Posterior cingulate gyrus (tissue), 11 donors: Measurements from ENCODE around the gene ITPK1.

ENCODE experiments used
- DNase-seq, 10 donors: peaks; one replicate each; pipeline versions ENCODE4 v3.0.0 to v3.0.0-alpha.2; 2020 to 2021; ENCODE audit warnings: mixed read lengths in 3 of 10
- intact Hi-C: fragments of 100-400 bp; cut with DNase I; formaldehyde crosslinking; loops from one replicate; pipeline ENCODE4 v1.15.1; 2023

ITPK1 gene

GRCh38 chr14:93089521-93090269 is 26.0 kb downstream of the ITPK1 start:
- intact Hi-C loops: no loop called here
- DNase-seq: no peak

DNA sequence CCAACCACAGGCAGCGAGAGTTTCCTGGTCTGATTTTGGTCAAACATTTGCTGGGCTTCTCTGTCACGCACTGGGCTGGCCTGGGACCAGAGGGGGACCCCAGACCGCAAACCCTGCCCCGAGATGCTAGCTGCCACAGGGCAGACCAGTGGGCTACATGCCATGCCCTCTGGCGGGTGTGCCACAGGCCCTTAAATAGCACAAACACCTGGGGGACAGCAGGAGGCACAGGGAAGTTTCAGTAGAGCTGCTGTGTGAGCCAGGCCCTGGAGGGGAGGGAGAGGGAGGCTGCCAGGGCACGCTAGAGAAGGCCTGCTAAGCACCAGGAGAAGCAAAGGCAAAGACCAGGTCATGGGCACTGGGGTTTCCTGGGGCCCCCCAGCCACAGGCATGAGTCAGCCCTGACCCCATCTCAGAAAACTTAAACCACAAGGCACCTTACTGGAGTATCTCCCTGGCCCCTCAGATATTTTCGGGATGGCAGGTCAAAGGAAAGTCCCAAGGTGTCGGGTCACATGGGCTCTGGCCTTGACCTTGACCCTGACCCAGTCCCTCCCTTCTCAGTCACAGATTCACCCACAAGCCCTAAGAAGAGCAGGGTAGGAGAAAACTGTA is 29.2 kb downstream of the ITPK1 start:
- DNase-seq: no peak
- intact Hi-C loops: no loop called here

DNA sequence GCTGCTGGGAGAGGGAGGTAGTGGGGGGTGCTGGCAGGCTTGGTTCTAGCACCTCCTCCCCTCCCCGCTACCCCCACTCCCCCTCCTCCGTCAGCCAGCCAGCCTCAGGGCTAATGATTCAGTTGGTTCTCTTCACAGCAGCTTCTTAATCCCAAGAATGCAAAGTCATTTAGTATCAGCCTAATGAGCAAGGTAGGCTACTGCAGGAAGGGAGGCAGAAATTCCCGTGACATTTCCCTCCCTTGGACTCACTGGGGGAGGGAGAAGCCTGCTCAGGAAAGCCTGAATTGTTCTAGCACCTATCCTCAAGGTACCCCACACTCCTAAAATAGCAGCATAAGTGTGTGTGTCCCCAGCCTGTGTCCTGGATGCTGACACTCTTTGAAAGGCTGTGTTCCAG is 29.8 kb downstream of the ITPK1 start:
- intact Hi-C loops: no loop called here

DNA sequence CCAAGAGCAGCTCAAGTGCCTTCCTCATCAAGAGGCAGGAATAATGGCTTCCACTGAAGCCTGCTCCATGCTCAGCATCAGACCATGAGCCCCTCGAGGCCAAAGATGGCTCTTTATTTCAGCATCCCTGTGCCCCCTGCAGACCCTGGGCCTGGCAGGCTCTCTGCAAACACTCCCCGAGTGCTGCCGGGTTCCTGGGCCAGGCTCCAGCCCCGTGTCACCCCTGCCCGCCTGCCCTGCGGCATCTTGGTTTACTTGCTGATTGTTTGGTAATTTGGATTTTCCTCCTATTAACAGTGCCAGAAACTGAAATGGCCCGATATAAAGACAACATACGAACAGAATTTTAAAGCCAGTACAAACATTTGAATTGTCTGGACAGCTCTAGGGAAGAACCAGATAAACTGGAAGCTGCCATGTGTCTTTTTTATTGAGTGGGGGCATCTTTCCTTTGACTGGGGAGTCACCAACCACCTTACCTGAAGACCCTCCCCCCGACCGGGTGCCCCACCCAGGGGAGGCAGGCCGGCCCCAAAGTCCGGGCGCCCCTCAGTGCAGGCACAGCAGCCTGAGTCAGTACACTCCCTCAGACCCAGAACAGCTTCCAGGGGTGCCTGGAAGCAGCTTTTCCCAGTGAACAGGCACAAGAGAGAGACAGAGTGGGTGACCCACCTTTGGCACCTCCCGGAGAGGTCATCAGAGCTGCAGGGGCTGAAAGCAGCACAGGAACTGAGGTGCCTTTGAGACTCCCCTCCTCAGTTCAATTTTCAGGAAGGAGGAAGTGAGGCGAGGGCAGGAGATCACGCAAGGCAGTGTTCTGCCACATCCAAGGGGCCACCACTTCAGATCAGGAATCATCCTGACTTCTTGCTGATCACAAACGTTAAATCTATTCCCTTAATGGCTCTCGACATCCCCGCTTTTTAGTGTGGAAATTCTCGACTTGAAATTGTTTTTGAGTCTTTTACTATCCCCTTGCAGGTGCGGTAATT is 30.6 kb downstream of the ITPK1 start:
- no peak for DNase-seq

More for the DNA sequence above, 29.8 kb downstream of the ITPK1 start:
- DNase-seq: no peak

GRCh38 chr14:93084402-93084801 is 31.3 kb downstream of the ITPK1 start:
- DNase-seq: no peak
- intact Hi-C loops: no loop called here

More for the DNA sequence above, 30.6 kb downstream of the ITPK1 start:
- intact Hi-C loops: no loop called here

DNA sequence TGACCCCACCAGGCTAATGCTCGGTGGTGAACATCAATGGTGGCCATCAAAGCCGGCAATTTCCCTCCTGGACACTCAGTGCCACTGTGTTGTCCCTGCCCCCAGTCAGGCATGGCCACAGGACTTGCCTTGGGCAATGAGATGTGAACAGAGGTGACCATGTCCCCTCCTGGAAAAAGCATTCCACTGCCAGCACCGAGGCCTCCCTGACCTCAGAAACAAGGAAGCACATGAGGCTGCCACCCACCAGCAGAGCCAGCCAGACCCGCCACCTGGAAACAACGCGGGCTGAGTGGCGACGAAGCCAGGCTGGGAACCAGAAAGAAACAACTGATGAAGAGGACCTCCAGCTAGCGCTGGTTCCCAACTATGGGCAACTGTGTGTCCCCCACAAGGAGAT is 31.8 kb downstream of the ITPK1 start:
- no peak for DNase-seq
- intact Hi-C loops: no loop called here

DNA sequence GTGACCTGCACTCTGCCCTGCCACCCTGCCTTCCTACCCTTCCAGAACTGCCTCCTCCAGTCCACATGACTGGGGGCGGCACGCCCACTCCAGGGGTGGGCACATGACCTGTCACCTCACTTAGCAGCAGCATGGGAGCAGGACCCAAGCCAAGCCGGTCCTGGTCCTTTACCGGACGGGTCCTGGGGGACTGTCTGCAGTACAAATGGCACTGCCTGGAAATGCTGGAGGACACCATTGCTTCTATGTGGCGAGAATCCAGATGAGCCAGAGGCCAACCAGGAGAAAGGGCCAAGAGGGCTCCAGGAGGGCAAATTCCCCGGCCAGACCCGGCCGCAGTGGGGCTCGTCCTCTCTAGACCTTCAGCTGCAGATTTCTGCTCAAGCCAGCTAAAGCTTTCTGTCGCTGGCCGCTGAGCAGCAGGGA is 33.1 kb downstream of the ITPK1 start:
- peak in 1 of 10 donors; percentile 79 for DNase-seq
- intact Hi-C loops: no loop called here

DNA sequence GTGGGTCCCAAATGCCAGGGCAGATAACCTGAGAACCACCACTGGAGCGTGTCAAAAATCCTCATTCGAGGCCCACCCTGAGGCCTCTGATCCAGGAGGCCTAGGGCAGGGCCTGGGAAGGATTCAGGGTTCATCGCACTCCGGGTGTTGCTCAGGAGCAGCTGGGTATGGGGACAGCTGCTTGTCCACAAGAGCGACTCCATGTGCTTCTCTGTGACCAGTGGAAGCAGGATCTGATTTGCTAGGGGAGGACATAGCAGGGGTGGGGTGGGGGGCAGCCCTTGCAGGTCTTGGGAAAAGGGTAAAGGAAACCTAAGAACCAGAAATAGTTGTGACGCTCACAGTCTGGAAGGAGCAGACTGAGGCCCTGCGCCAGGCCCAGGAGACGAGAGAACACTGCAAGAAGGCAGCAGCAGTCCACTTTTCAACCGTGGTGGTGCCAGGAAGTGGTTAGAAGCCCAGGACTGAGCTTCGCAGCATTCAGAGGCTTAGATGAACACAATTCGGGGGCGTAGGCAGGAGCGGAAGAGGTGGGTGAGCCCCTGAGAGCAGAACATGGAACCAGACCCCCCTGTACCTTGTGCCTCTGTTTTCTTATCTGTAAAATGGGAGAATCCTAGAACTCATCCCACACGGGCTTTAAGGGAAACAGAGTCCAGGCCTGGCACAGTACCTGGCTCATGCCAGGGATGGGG is 33.7 kb downstream of the ITPK1 start:
- DNase-seq: peak in 1 of 10 donors; percentile 50
- intact Hi-C loops: no loop called here

- intact Hi-C loops: no loop called here
- DNase-seq: no peak
These were observed 35.8 kb downstream of the ITPK1 start for GRCh38 chr14:93079865-93080403.

- intact Hi-C loops: no loop called here
- DNase-seq: no peak
These were observed 36.4 kb downstream of the ITPK1 start for GRCh38 chr14:93079321-93079720.

DNA sequence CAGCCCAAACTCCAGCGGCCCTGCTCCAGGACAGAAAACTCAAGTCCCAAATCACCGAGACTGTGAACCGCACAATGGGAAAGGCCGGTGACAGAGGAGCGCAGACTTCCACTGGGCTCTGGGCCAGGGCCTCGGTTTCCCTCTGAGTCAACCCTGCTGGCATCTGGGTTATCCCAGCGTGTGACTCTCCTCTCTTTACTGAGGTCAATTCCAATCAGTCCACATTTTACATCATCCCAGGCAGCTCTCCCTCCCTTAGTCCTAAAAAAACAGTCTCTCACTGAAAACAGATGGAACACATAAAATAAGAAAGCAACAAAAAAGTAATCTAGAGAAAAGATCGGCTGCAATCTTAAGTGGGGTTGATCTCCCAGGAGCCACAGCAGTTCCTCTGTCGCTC is 36.9 kb downstream of the ITPK1 start:
- intact Hi-C loops: no loop called here
- DNase-seq: no peak

DNA sequence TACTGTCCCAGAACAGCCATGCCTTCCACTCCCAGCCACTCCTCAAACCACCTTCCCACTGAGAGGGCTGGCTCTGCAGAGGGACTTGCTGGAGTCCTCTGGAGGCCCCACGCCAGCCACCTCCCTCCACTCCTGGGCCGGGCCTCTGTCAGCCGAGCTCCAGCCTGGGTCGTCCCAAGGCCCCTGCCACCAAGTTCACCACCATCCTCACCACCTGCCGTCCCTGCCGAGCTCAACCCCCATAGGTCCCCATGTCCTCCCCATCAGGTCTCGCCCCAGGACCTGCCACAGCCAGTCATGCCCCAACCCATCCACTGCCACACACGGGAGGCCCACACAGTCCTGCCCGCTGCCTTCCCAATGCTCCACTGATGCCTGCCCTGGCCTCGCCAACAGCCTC is 39.0 kb downstream of the ITPK1 start:
- DNase-seq: no peak
- intact Hi-C loops: loop anchor here (2.0 kb wide), 1 partner anchor 24 kb away; no protein-coding TSS in a partner anchor

- intact Hi-C loops: loop anchor here (2.0 kb wide), 1 partner anchor 23 kb away; no protein-coding TSS in a partner anchor
- DNase-seq: no peak
These were observed 39.8 kb downstream of the ITPK1 start for GRCh38 chr14:93075891-93076290.

- intact Hi-C loops: no loop called here
- peak in 1 of 10 donors; percentile 76 for DNase-seq
These were observed 41.6 kb downstream of the ITPK1 start for GRCh38 chr14:93073910-93074769.

- DNase-seq: no peak
These were observed 42.4 kb downstream of the ITPK1 start for GRCh38 chr14:93073358-93073707.

DNA sequence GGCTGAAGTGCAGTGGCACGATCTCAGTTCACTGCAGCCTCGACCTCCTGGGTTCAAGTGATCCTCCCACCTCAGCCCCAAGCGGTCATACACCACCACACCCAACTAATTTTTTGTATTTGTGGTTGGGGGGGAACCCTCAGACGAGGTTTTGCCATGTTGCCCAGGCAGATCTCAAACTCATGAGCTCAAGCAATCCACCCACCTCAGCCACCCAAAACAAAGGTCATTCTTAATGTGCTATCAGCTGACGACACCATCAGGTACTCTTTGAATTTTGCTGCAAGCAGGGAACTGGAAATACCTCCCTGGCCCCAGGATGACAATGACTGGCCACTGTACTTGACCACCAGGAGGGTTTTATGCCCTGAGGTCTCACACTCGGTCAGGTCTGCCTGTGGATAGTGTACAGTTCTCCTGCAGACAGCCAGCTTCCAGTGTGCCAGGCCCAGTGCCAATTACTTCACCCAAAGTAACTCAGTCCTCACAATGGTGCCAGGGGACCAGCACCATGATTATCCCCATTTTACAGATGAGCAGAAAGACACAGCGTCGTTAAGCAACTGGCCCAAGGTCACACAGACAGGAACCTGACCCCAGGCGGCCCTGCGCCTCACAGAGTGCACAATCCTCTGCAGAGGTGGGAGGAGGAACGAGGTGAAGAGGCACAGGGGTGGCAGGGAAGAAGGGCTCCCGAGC is 42.9 kb downstream of the ITPK1 start:
- no peak for DNase-seq
- intact Hi-C loops: no loop called here

More at GRCh38 chr14:93073358-93073707, 42.4 kb downstream of the ITPK1 start:
- intact Hi-C loops: no loop called here

- intact Hi-C loops: no loop called here
- DNase-seq: peak in 8 of 10 donors; percentile 41 to 95 (median 74)
These were observed 47.0 kb downstream of the ITPK1 start for GRCh38 chr14:93068711-93069110.

GRCh38 chr14:93067088-93067487 is 48.6 kb downstream of the ITPK1 start:
- intact Hi-C loops: no loop called here
- peak in 1 of 10 donors; percentile 81 for DNase-seq
